Activated CD8-positive, alpha-beta memory T cell treated with anti-CD3 and anti-CD28 coated beads, Interleukin-2, amount 50 U/mL, for 4 hours (primary cell): ENCODE measurements around the gene ZNF554.

Experiments used
- DNase-seq: peaks from one replicate; pipeline ENCODE4 v3.0.0-alpha.2; 2020

ZNF554 gene

GRCh38 chr19:2819540-2820111 lies at the start of gene ZNF554:
TSS of gene ZNF554 (plus strand) at chr19:2819868. CDS start at chr19:2820072, 204 bp downstream.
- peak; percentile 99 for DNase-seq

DNA sequence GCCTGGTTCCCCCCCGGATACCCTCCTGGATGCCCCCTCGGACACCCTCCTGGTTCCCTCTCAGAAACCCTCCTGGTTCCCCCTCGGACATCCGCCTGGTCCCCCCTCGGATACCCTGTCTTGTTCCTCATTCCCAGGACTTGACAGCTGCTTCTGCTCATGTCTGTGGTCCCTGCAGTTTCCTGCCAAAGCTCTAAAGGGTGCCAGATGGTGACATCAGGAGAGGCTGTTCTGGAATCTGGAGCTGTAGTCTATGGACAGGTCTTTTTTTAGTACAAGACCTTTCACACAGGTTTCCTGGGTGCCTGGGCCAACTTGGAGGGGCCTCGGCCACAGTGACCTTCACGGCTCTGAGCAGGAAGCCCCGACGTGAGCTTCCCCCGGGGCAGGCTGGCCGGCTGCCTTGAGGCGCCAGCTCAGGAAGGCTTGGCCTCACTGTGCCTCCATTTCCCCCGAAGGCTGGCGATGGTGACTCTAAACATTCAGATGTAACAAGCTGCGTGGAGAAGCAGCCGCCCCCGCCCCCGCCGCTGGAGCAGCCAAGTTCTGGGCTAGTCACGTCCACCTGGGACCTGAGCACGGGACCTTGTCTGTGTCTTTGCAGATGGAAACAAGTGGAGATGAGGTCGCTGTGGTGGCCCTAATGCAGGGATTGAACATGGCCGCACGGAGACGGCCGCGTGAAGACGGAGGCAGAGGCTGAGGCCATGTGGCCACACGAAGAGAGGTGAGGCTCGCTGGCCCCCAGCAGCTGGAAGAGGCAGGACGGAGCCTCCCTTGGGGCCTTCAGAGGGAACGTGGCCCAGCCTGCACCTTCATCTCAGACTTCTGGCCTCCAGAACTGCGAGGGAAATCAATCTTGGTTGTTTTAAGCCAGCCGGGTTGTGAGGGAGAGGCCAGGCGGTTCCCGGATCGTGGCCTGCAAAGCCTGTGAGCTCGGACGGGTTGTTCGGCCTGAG lies 49.3 kb upstream of the ZNF554 start:
- no peak for DNase-seq

DNA sequence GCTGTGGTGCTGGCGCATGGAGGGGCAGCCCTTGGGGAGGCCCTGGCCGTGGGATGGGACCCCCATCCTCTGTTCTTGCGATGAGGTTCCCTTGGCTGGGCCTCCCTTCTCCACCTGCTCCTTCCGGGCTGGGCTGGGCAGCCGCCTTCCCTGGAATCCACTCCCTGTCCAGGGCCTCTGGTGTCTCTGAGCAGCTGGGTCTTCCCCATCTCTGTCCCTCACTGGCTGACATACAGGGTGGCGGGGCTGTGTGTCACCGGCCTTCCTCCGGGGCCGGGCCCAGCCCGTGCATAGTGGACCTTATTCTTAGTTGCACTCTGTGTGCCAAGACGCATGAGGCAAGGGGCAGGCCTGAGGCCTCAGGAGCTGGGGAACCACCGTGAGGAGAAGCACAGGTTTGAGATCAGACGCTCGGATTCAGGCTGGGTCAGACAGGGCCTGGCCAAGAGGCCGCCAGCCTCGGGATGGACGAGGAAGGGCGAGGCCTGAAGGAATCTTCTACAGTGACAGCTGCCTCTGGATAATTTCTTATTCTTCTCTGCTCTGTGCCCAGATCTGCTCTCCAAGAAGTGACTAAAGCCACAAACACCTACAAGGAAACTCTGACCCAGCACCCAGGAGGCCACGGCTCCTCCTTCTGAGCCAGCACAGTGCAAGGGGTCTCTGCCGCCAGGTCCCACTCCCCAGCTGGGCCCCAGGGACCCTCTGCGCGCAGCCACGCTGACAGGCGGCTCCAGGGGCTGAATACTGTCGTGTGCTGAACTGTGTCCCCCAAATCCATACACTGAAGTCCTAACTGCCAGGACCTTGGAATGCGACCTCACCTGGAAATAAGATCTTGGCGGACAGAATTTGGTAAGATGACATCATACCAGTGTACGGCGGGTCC lies 47.6 kb upstream of the ZNF554 start:
- DNase-seq, result no peak

DNA sequence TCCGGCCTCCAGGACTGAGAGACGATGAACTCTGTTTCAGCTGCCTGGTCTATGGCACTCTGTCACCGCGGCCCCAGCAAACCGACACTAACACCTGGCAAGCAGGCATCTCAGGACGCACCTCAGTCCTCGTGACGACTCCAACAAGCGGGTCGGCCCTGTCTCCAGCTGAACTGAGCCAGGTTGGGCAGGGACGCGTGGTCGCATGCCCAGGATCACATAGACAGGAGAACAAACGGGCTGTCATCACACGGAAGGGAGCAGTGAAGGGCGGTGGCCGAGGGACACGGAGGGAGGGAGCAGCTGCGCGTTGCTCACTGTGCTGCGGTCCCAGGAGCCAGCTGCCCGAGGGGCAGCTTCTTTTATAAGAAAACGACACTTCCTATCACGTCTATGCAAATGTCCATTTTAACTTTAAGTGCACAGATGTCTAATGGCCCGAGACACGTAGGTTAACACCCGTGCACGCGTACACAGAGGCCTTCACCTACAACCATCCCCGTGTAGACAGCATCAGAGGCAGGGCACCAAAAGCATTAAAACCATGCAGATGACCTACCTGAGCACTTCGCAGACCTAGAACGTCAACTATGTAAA lies 45.5 kb upstream of the ZNF554 start:
- DNase-seq, result no peak

DNA sequence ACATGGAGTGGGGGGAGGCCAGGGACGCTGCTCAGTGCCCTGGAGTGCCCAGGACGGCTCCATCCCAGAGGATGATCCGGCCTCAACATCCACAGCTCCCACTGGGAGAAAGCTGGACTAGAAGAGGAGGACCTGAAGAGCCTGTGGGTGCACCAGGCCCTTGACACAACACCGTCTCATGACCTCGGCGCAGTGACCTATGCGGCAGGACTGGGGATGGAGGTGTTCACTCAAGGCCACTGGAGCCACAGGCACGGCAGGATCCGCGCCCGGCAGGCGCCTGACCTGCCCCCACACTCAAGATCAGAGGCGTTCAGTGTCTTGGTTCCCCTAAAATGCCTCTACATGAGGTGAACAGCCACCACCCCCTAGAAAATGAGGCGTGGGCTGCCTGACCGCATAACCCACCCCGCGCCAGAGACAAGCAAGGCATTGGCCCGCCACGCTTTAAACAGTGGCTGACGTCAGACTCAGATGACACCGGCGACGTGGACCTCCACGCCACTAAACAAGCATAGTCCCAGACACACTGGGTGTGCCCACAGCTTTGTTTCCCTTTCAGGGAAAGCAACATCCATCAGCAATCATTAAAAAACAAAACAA lies 44.6 kb upstream of the ZNF554 start:
- DNase-seq, result no peak

- peak; percentile 77 for DNase-seq
Measured at GRCh38 chr19:2775556-2776430, 43.9 kb upstream of the ZNF554 start.

- no peak for DNase-seq
Measured at GRCh38 chr19:2777952-2778683, 41.5 kb upstream of the ZNF554 start.

- DNase-seq, result no peak
Measured at GRCh38 chr19:2779121-2779740, 40.4 kb upstream of the ZNF554 start.

GRCh38 chr19:2780284-2780683 lies 39.4 kb upstream of the ZNF554 start:
- DNase-seq, result no peak

DNA sequence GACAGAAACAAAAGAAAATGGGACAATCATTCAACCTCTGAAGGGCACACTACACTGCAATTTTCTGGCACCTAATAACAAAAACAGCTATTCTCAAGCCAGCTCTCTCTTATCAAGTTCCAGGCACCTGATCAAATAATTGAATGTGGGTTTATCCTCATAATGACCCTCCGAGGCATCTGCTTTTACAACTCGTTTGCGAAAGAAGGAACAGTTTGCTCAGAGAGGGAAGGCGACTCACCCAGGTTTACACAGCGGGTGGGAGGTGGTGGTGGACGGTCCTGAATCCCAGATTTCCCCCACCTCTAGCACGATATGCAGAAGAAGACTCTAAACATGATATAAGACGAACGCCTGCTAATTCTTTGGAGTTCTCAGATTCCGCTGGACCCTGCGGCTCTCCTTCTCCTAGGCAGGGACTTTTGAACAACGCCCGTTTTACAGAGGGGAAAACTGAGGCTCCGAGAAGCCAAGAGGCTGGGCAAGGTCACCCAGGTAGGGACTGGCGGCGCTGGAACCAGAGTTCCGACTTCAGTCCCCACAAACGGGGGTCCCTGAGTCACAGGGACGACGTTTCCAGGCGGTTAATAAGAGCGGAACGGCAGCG lies 37.2 kb upstream of the ZNF554 start:
- no peak for DNase-seq

DNA sequence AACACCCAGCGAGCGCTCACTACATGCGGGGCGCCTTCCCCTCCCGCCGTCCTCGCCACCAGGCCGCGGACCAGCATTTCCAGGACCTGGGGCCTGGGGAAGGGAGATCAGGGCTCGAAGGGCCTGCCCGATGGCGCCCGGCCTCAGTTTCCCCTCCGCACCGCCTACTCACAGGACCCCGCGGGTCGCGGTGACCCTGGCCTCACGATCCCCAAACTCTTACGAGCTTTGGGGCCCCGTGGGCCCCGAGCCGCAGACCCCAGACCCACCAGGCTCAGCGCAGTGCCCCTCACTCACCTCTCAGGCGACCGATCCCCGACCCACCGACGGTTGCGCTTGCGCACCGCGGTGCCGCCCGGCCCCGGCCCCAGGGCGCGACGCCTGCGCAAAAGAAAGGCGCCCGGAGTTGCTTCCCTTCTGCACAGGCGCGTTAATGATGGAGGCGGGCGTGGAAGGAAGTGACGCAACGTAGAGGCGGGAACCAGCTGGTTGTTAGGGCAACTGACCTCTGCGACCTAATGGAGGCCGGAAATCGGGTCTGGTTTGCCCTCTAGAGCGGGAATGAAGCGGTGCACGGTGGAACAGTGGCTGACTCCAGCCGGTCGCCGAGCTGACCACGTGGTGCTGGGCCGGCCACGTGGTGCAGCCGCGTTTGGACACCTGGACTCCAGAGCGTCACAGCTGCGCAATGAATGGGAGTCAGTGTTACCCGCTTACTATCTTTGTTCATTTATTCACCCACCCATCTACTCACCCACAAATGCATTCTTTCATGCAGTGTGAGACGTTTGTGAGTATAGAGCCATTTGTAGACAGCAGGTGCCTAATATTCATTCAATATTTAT lies 36.5 kb upstream of the ZNF554 start, which contains the start of gene SGTA:
Gene SGTA, minus strand, starts transcription at position 338 of the 845 bp plus-strand sequence. CDS start 14,205 bp downstream, outside the sequence.
- peak; percentile 95 for DNase-seq

DNA sequence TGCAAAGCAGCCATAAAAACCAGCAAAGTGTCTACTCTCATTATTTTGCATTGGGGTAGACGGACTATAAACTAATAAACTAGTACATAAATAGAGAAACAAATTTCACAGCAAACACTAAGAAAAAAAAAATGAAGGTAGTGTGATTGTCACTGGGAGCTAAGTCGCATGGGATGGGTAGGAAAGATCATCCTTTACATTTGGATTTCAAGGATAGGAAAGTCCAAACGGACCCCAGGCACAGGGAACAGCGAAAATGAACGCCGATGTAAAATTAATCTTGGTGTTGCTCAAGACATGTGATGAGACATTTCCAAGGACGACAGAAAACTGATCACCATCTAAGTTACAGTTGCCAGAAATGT lies 35.9 kb upstream of the ZNF554 start:
- DNase-seq, result no peak

DNA sequence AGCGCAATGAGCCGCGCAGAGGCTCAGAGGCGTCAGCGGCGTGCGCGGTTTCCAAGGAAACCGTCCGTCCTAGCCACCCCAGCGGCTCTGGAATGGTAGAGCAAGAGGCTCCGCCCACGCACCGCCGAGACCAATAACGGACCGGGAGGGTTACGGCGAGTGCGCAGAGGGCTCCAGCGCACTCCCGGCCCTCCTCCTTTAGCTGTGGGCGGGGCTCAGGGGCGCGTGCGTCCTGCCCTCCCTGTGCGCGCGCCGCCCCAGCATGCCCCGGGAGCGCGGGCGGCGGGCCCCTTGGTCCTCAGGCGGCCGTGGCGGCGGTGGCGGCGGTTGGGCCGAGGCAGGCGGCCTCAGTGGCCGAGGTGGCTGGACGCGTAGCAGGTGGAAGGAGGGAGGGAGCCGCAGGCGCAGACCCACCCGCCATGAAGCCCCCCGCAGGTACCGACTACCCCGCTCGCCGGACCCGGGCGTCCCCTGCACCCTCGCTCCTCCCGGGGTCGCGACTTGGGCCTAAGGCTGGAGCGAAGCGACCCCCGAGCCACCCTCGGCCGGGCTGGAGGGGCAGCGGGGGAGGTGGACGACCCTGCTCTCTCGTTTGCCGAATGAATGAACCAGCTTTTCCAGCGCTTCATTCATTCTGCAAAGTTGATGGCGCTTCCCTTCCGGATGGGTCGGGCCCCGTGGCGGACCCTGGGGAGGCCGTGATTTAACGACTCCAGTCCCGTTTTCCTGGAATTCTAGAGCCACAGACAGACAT lies 34.2 kb upstream of the ZNF554 start, which contains the start of gene THOP1:
Gene THOP1, plus strand, starts transcription at position 260 of the 754 bp plus-strand sequence. Its CDS starts 160 bp downstream, at position 420.
- peak; percentile 98 for DNase-seq

- DNase-seq, result no peak
Measured at GRCh38 chr19:2787115-2787514, 32.6 kb upstream of the ZNF554 start.

GRCh38 chr19:2788237-2788636 lies 31.4 kb upstream of the ZNF554 start:
- no peak for DNase-seq

- no peak for DNase-seq
Measured at GRCh38 chr19:2790194-2790556, 29.5 kb upstream of the ZNF554 start.

DNA sequence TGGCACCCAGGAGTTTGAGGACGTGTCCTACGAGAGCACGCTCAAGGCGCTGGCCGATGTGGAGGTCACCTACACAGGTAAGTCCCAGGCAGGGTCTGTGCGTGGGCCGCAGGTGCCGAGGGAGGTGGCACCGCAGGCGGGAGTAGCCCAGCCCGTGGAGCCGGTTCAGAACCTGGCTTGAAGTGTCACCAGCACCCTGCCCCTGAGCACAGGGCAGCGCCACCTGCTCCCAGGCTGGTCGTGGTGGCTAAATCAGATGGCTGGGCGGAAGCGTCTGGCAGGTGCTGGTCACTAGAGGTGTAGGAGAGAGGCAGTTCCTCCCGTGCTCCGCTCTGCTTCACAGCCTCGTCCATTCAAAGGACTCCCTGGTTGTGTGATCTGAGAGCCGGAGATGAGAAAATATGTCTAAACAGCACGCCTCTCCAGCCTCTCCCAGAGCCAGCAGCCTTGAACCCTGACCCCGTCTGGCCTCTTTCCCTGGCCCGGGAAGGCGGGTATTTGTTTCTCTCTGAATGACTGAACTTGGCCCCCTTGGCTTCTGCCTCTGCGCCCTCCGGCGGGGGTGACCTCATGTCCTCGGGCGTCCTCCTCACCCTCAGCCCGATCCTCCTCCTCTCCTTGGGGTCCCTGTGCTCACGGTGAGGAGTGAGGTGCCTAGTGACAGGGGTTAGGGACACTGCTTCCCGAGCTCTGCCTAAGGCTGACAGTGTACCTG lies 29.0 kb upstream of the ZNF554 start:
- no peak for DNase-seq
